Subcutaneous adipose tissue (tissue), 4 donors: ENCODE measurements around the gene ST6GAL1. TPM values are rescaled to one million over a fixed set of nuclear protein-coding genes. Genes with fewer than 3 reads are reported as not detected.

ENCODE experiments used
- CTCF ChIP-seq: fragments of 450-650 bp; IDR thresholded peaks from one replicate; pipeline ENCODE4 v1.5.1; 2016; ENCODE audit warnings: low read depth, mild to moderate bottlenecking, control low read depth, antibody characterized with exemption, moderate library complexity
- total RNA-seq, 4 donors: library from RNA; depleted of rRNA; stranded (reverse); fragments of >200 nt; gene quantifications; one replicate each; pipeline ENCODE4 v1.1.0, GENCODE V29; 2016

ST6GAL1 gene
- total RNA-seq, 4 donors from 2014 or later: 31.4 to 80.1 (median 43.8) TPM

- TF ChIP-seq CTCF: no peak
Observed at GRCh38 chr3:186933816-186934215, 3.5 kb downstream of the ST6GAL1 start.

GRCh38 chr3:186935133-186935532 lies 4.8 kb downstream of the ST6GAL1 start:
- no peak for TF ChIP-seq CTCF

GRCh38 chr3:186937017-186937875 lies 6.9 kb downstream of the ST6GAL1 start:
- TF ChIP-seq CTCF: no peak

DNA sequence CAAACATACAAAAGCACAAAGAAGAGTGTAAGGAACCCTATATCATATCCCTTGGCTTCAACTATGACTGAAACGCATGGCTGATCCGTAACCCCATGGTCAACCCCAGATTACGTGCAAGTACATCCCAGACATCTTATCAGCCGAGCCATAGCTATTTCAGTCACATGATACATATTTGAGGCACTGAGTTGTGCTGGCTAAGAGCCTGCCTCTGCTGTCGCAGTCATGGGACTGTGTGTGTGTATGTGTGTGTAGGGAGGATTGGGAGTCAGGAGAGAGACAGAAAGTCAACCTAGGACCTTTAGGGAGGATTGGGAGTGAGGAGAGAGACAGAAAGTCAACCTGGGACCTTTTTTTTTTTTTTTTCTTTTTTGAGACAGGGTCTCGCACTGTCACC lies 8.4 kb downstream of the ST6GAL1 start:
- no peak for TF ChIP-seq CTCF

GRCh38 chr3:186939536-186939935 lies 9.2 kb downstream of the ST6GAL1 start:
- no peak for TF ChIP-seq CTCF

GRCh38 chr3:186940967-186941366 lies 10.6 kb downstream of the ST6GAL1 start:
- no peak for TF ChIP-seq CTCF

GRCh38 chr3:186942168-186942567 lies 11.8 kb downstream of the ST6GAL1 start:
- TF ChIP-seq CTCF: no peak
